Esophagus (tissue), 2 donors: ENCODE results near the gene PER1. TPM values are rescaled to one million over a fixed set of nuclear protein-coding genes. Genes with fewer than 3 reads are reported as not detected.

Source experiments
- H3K27ac ChIP-seq, 2 donors: one replicate each; pipeline ENCODE4 v1.5.1; 2013; ENCODE audit warnings: low read depth in 2 of 2, mild to moderate bottlenecking in 2 of 2, inconsistent platforms in 1 of 2, low read length in 1 of 2, moderate library complexity in 1 of 2
- H3K27me3 ChIP-seq, 2 donors: one replicate each; pipeline ENCODE4 v1.6.1; 2013; ENCODE audit warnings: low read length in 2 of 2, control low read depth in 1 of 2, mild to moderate bottlenecking in 1 of 2; ENCODE audit not compliant: insufficient read depth in 2 of 2, control insufficient read depth in 1 of 2
- H3K36me3 ChIP-seq, 2 donors: one replicate each; pipeline ENCODE4 v1.6.1; 2013; ENCODE audit warnings: low read length in 1 of 2; ENCODE audit not compliant: control insufficient read depth in 2 of 2, insufficient read depth in 2 of 2
- H3K4me1 ChIP-seq, 2 donors: one replicate each; pipeline ENCODE4 v1.6.1; 2013; ENCODE audit warnings: low read length in 1 of 2; ENCODE audit not compliant: control insufficient read depth in 2 of 2, insufficient read depth in 2 of 2
- H3K4me3 ChIP-seq, 2 donors: one replicate each; pipeline ENCODE4 v1.5.1; 2013; ENCODE audit warnings: low read length in 2 of 2, mild to moderate bottlenecking in 2 of 2, low read depth in 1 of 2, moderate library complexity in 1 of 2
- H3K9me3 ChIP-seq, 2 donors: one replicate each; pipeline ENCODE4 v1.6.1; 2013; ENCODE audit warnings: mild to moderate bottlenecking in 2 of 2, low read depth in 1 of 2, low read length in 1 of 2, moderate library complexity in 1 of 2; ENCODE audit not compliant: control insufficient read depth in 2 of 2, insufficient read depth in 1 of 2
- WGBS, 2 donors: extraction: QIAGEN DNeasy Blood & Tissue Kit; methylation state at CpG; one replicate each; pipeline ENCODE4 v1.1.7; 2013; 5-methylcytosine and 5-hydroxymethylcytosine counted together
- polyA plus RNA-seq, 2 donors: library from polyadenylated mRNA; stranded (reverse); fragments of 200-250 nt; gene quantifications; one replicate each; pipeline ENCODE4 v1.2.3, GENCODE V29; 2013
- donor health status: healthy with polysubstance abuse.
- donor health status: Bipolar disorder and iron deficiency.

PER1 gene
- polyA plus RNA-seq, 2 donors: 44.7 to 85.2 TPM

- no peak overlapping the region for H3K27ac ChIP-seq
- no peaks in the 10 kb centered on the region for H3K27me3 ChIP-seq
- no peaks in the 10 kb centered on the region for H3K9me3 ChIP-seq
- WGBS, 2 donors: 83% methylated on average over 2 of the region's 2 CpGs
- no peaks in the 10 kb centered on the region for H3K36me3 ChIP-seq
- H3K4me1 ChIP-seq: peaks cover 0 to 13% of the 10 kb centered on the region in 2 donors
- no peak overlapping the region for H3K4me3 ChIP-seq
Measured at GRCh38 chr17:8100763-8101162, 51.4 kb downstream of the PER1 start.

GRCh38 chr17:8100111-8100510 is 52.1 kb downstream of the PER1 start:
- H3K27ac ChIP-seq: no peak overlapping the region
- H3K4me1 ChIP-seq: peaks cover 0 to 13% of the 10 kb centered on the region in 2 donors
- no peaks in the 10 kb centered on the region for H3K9me3 ChIP-seq
- no peaks in the 10 kb centered on the region for H3K36me3 ChIP-seq
- H3K4me3 ChIP-seq: no peak overlapping the region
- 36 to 38% methylated on average over 2 of the region's 2 CpGs for WGBS, 2 donors
- no peaks in the 10 kb centered on the region for H3K27me3 ChIP-seq

- no peak overlapping the region for H3K4me3 ChIP-seq
- H3K27me3 ChIP-seq: no peaks in the 10 kb centered on the region
- no peaks in the 10 kb centered on the region for H3K9me3 ChIP-seq
- H3K4me1 ChIP-seq: peaks cover 0 to 2% of the 10 kb centered on the region in 2 donors
- H3K36me3 ChIP-seq: no peaks in the 10 kb centered on the region
- H3K27ac ChIP-seq: no peak overlapping the region
- 90 to 93% methylated on average over 8 of the region's 8 CpGs for WGBS, 2 donors
Measured at GRCh38 chr17:8096541-8096940, 55.7 kb downstream of the PER1 start.

DNA sequence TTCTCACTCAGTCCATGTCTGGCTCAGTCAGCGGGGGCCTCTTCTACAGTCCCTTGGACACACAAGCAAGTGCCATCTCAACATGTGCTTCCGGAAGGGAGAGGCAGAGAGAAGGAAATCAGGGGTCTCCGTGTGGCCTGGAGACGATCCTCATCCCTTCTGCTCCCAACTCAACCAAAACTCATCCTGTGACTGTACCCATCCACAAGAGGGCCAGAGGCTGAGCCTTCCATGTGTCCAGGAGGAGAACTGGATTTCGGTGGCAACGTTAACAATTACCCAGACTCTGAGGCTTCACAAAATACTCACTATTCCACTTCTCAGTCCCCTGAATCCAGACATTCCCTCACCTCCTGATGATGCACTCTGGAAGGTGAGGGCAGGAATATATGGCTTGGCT is 56.8 kb downstream of the PER1 start:
- Histone ChIP-seq H3K9me3 (no peaks in the 10 kb centered on the region), H3K27ac (no peak overlapping the region), H3K27me3 (no peaks in the 10 kb centered on the region), H3K4me3 (no peak overlapping the region), H3K36me3 (no peaks in the 10 kb centered on the region), H3K4me1 (peaks cover 0 to 2% of the 10 kb centered on the region in 2 donors)
- 77 to 81% methylated on average over 6 of the region's 6 CpGs for WGBS, 2 donors

DNA sequence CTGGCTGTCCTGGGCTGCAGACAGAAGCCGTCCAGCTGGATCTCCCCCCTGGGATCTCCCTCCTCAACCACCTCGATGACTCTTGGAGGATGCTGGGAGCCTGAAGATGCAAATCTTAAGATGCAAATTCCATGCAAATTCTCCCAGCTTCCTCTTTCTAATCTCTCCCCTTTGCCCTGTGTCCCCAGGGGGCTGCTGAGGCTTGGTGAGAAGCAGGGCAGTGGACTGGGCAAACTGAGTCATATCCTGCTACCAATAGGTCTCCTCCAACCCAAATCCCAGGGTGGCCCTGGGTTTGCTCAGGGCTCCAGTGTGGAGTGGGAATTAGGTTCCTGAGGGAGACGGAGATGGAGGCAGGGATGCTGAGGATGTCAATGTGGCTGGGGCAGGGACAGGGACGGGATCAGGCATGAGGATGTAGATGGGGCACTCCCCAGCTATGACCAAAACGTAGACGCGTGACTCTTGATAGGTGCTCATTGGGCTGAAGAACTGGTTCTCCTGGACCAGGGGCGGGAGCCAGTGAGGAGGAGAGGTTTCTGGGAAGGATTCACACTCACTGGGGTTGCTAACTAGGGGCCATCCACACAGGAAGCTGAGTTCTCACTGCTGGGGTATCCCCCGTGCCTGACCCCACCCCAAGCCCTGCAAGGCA is 61.0 kb downstream of the PER1 start:
- Histone ChIP-seq H3K4me1 (peaks cover 2 to 6% of the 10 kb centered on the region in 2 donors), H3K27me3 (no peaks in the 10 kb centered on the region), H3K4me3 (no peak overlapping the region), H3K9me3 (no peaks in the 10 kb centered on the region), H3K36me3 (no peaks in the 10 kb centered on the region), H3K27ac (peak overlapping the region in 1 of 2 donors; percentile 87)
- 38% methylated on average over 9 of the region's 9 CpGs for WGBS, 2 donors

Other genes starting within 250 kb of the PER1 start
- 1 to 10 TPM; 3.5 to 4.3 TPM for gene RNF227, start 236.1 kb downstream of the PER1 start, polyA plus RNA-seq
- gene KCNAB3, start 222.5 kb downstream of the PER1 start, polyA plus RNA-seq: 1 to 10 TPM; 1.3 to 2.3 TPM
- 100 to 1,000 TPM in 1 of 2 donors, 10 to 100 TPM in 1; 95.9 to 125 TPM for gene TRAPPC1, start 220.5 kb downstream of the PER1 start, polyA plus RNA-seq
- 10 to 100 TPM; 18.0 to 29.5 TPM for gene CNTROB, start 220.2 kb downstream of the PER1 start, polyA plus RNA-seq
- gene GUCY2D, start 149.8 kb downstream of the PER1 start, polyA plus RNA-seq: under 1 TPM; 0.19 to 0.59 TPM
- 10 to 100 TPM; 22.8 to 24.7 TPM for gene ALOX15B, start 113.3 kb downstream of the PER1 start, polyA plus RNA-seq
- gene ALOX12B, start 64.7 kb downstream of the PER1 start, polyA plus RNA-seq: 1 to 10 TPM; 2.4 to 5.2 TPM
- 1 to 10 TPM in 1 of 2 donors, under 1 TPM in 1; 0.43 to 1.7 TPM for gene ALOXE3, start 33.9 kb downstream of the PER1 start, polyA plus RNA-seq
- gene HES7, start 28.3 kb downstream of the PER1 start, polyA plus RNA-seq: under 1 TPM; 0.15 to 0.24 TPM
- 10 to 100 TPM; 21.9 to 22.4 TPM for gene VAMP2, start 10.5 kb upstream of the PER1 start, polyA plus RNA-seq
- 1 to 10 TPM; 5.6 to 8.9 TPM for gene TMEM107, start 24.0 kb upstream of the PER1 start, polyA plus RNA-seq
- gene BORCS6, start 37.8 kb upstream of the PER1 start, polyA plus RNA-seq: 1 to 10 TPM; 3.3 to 8.2 TPM
- gene AURKB, start 58.2 kb upstream of the PER1 start, polyA plus RNA-seq: 10 to 100 TPM; 25.3 to 28.3 TPM
- 10 to 100 TPM in 1 of 2 donors, 1 to 10 TPM in 1; 7.3 to 20.5 TPM for gene CTC1, start 95.7 kb upstream of the PER1 start, polyA plus RNA-seq
- 10 to 100 TPM in 1 of 2 donors, 1 to 10 TPM in 1; 8.1 to 16.2 TPM for gene PFAS, start 96.9 kb upstream of the PER1 start, polyA plus RNA-seq
- 10 to 100 TPM in 1 of 2 donors, 1 to 10 TPM in 1; 9.9 to 17.8 TPM for gene RANGRF, start 136.3 kb upstream of the PER1 start, polyA plus RNA-seq
- 1 to 10 TPM; 2.7 to 6.6 TPM for gene SLC25A35, start 143.0 kb upstream of the PER1 start, polyA plus RNA-seq
- gene ARHGEF15, start 157.8 kb upstream of the PER1 start, polyA plus RNA-seq: 1 to 10 TPM; 3.6 to 4.4 TPM
- under 1 TPM; 0.27 to 0.41 TPM for gene ODF4, start 187.4 kb upstream of the PER1 start, polyA plus RNA-seq
- 1,000 to 10,000 TPM; 2,120 to 4,250 TPM for gene RPL26, start 230.8 kb upstream of the PER1 start, polyA plus RNA-seq
- 10 to 100 TPM; 14.0 to 18.4 TPM for gene RNF222, start 245.4 kb upstream of the PER1 start, polyA plus RNA-seq